HepG2 (cell line): Measurements from ENCODE around the gene PLXNC1. TPM values are rescaled to one million over a fixed set of nuclear protein-coding genes. Genes with fewer than 3 reads are reported as not detected.
A peak's percentile ranks its signal among the peaks of the same experiment; 100 is the strongest.

ENCODE experiments used
- ATAC-seq: fragments of 200-7000 bp; cut with Tn5 transposase; 3 replicates; pipeline ENCODE4 v1.9.1; 2020; ENCODE audit warnings: mild to moderate bottlenecking, moderate library complexity
- BruUV-seq: library from RNA; stranded (reverse); fragments of 400-500 nt; replicated peaks from 2 replicates; lab custom pipeline; 2021; lab: Mats Ljungman, UMichigan
- CTCF ChIA-PET: fragments of 300-600 bp; formaldehyde crosslinking; extraction: SDS; loops from one replicate; lab custom pipeline; 2021; ENCODE audit warnings: low total read pairs, inconsistent platforms, low intra/inter-chr PET ratio; lab: Yijun Ruan, JAX
- POLR2A ChIA-PET: fragments of 350-600 bp; sonication (Branson Sonifier 250); formaldehyde crosslinking; loops from one replicate; lab custom pipeline; 2020; ENCODE audit warnings: antibody characterized with exemption, inconsistent platforms; lab: Yijun Ruan, JAX
- DNase-seq: peaks from one replicate; pipeline ENCODE4 v3.0.0-alpha.2; 2015; ENCODE audit warnings: low spot score
- FAIRE-seq: peaks from 3 replicates; lab custom pipeline; 2011; peaks lifted over from hg19 to GRCh38; lab: Jason Lieb, UNC
- H2AFZ ChIP-seq: one replicate; pipeline ENCODE4 v1.6.1; 2011; ENCODE audit warnings: low read length, inconsistent platforms
- H3K27ac ChIP-seq: fragments of 300-600 bp; 3 replicates; pipeline ENCODE4 v1.8.0; 2011; ENCODE audit warnings: mixed run types, mild to moderate bottlenecking, mixed read lengths, low read length, inconsistent platforms; ENCODE audit not compliant: insufficient read depth; ENCODE audit errors: extremely low read length
- H3K27me3 ChIP-seq, 2 experiments: fragments of 200-600 bp in 1 of 2; 2 replicates in 1 of 2; 3 replicates in 1 of 2; pipeline versions ENCODE4 v1.6.0 to v1.8.0; 2011; ENCODE audit warnings: low read length in 2 of 2, mild to moderate bottlenecking in 2 of 2, moderate library complexity in 2 of 2, inconsistent platforms in 1 of 2; ENCODE audit not compliant: insufficient read depth in 2 of 2, control insufficient read depth in 1 of 2
- H3K36me3 ChIP-seq, 2 experiments: fragments of 200-600 bp in 1 of 2; replicated peaks in 1 of 2; 2 replicates in 1 of 2; 3 replicates in 1 of 2; pipeline versions ENCODE4 v1.5.1 to v1.8.0; 2011; ENCODE audit warnings: low read length in 2 of 2, inconsistent platforms in 1 of 2; ENCODE audit not compliant: insufficient read depth in 2 of 2, control insufficient read depth in 1 of 2
- H3K4me1 ChIP-seq: 2 replicates; pipeline ENCODE4 v1.5.1; 2012; ENCODE audit warnings: low read length, inconsistent platforms; ENCODE audit not compliant: insufficient read depth
- H3K4me2 ChIP-seq: 2 replicates; pipeline ENCODE4 v1.6.0; 2011; ENCODE audit warnings: low read depth, low read length, inconsistent platforms
- H3K4me3 ChIP-seq, 3 experiments: fragments of 200-600 bp in 1 of 3; sonication (generic), shearing (Covaris generic) in 1 of 3; replicated peaks in 1 of 3; 2 replicates each; pipeline ENCODE4 v1.5.1; 2011 to 2016; ENCODE audit warnings: low read length in 3 of 3, inconsistent platforms in 2 of 3, low read depth in 2 of 3, mild to moderate bottlenecking in 2 of 3, control low read depth in 1 of 3, mixed read lengths in 1 of 3; ENCODE audit not compliant: insufficient read depth in 1 of 3
- H3K79me2 ChIP-seq: one replicate; pipeline ENCODE4 v1.6.1; 2011; ENCODE audit warnings: low read length, inconsistent platforms; ENCODE audit not compliant: insufficient read depth
- H3K9ac ChIP-seq: 2 replicates; pipeline ENCODE4 v1.6.0; 2011; ENCODE audit warnings: mild to moderate bottlenecking, low read depth, low read length, inconsistent platforms; ENCODE audit not compliant: insufficient read depth
- H3K9me3 ChIP-seq: 2 replicates; pipeline ENCODE4 v1.5.1; 2012; ENCODE audit warnings: mild to moderate bottlenecking, low read length
- H4K20me1 ChIP-seq: 2 replicates; pipeline ENCODE4 v1.6.0; 2011; ENCODE audit warnings: inconsistent platforms, mild to moderate bottlenecking, low read length, moderate library complexity; ENCODE audit not compliant: insufficient read depth
- CEBPB ChIP-seq: IDR thresholded peaks from 2 replicates; pipeline ENCODE4 v1.6.1; 2011; ENCODE audit warnings: low read depth, low read length, improper control_type of control experiment, borderline replicate concordance
- FOXP4 ChIP-seq: sonication (generic); formaldehyde crosslinking; IDR thresholded peaks from 2 replicates; pipeline ENCODE4 v1.4.0; 2020; ENCODE audit warnings: missing genetic modification reagents
- MXD4 ChIP-seq: IDR thresholded peaks from 2 replicates; pipeline ENCODE4 v1.6.1; 2016; ENCODE audit warnings: mild to moderate bottlenecking, missing biosample characterization, missing genetic modification reagents
- RFX5 ChIP-seq: IDR thresholded peaks from 2 replicates; pipeline ENCODE4 v1.6.1; 2011; ENCODE audit warnings: low read depth, low read length, improper control_type of control experiment
- ZNF792 ChIP-seq: IDR thresholded peaks from 2 replicates; pipeline ENCODE4 v1.6.1; 2016
- ZSCAN12 ChIP-seq: sonication (generic); formaldehyde crosslinking; IDR thresholded peaks from 2 replicates; pipeline ENCODE4 v1.9.0; 2021; ENCODE audit warnings: mild to moderate bottlenecking, missing genetic modification reagents
- WGBS: methylation state at CpG from one replicate; pipeline ENCODE4 v1.1.6; 2017; ENCODE audit warnings: low lambda C conversion rate; 5-methylcytosine and 5-hydroxymethylcytosine counted together
- in situ Hi-C: cut with HindIII; loops from 2 replicates; pipeline ENCODE4 v1.10.0; 2017; ENCODE audit warnings: low pct_unique_long_range_greater_than_20kb; ENCODE audit not compliant: extremely low pct_ligation_motif_present
- intact Hi-C: fragments of 100-400 bp; cut with micrococcal nuclease; formaldehyde crosslinking; loops from one replicate; pipeline ENCODE4 v1.10.0; 2022; ENCODE audit not compliant: unreplicated experiment
- polyA plus RNA-seq, 8 experiments: library from polyadenylated mRNA; depleted of rRNA in 3 of 8; stranded (reverse) in 7 of 8; unstranded in 1 of 8; fragments of >200 nt; fragmentation: Illumina TruSeq in 4 of 8; extraction: Trizol in 4 of 8; gene quantifications; 2 replicates each; pipeline versions ENCODE4 v1.2.1 to v1.2.3, GENCODE V29; 2011 to 2016; ENCODE audit warnings: low read depth in 4 of 8, missing spikeins in 1 of 8, mixed read lengths in 1 of 8; ENCODE audit not compliant: insufficient read depth in 1 of 8
- total RNA-seq, 5 experiments: library from RNA; depleted of rRNA; stranded (reverse); fragments of >200 nt; fragmentation: Illumina TruSeq; extraction: Trizol; gene quantifications; 2 replicates each; pipeline ENCODE4 v1.2.3, GENCODE V29; 2016; ENCODE audit warnings: low read depth in 1 of 5

Gene PLXNC1
- total and polyA plus RNA-seq, 2 of the 13 experiments (the other 11 are each of a cell fraction or from before 2014, with no cell fraction given), result 6.6 to 11.2 TPM

GRCh38 chr12:94228488-94228907, 80.1 kb downstream of the PLXNC1 start:
- WGBS, result over 99% methylated on average over 8 of the region's 8 CpGs
- CTCF ChIA-PET, result no interaction called here
- no peaks in the 10 kb centered on the region for H3K9me3 ChIP-seq
- TF ChIP-seq CEBPB (0 out of 2 replicates have a peak, but pooled peaks have one; percentile 25), ZSCAN12 (CRISPR knock-in tag) (no peak)
- TF ChIP-seq, all 625 proteins: peak for 1
- no peak overlapping the region for H3K27ac ChIP-seq
- FAIRE-seq (no peak), ATAC-seq (no peak), DNase-seq (no peak)
- POLR2A ChIA-PET, result no interaction called here
- H3K9ac ChIP-seq, result no peak overlapping the region
- no peaks in the 10 kb centered on the region for H3K79me2 ChIP-seq
- no peak overlapping the region for H3K4me2 ChIP-seq
- no peaks in the 10 kb centered on the region for H4K20me1 ChIP-seq
- intact Hi-C loops, result no loop called here
- H2AFZ ChIP-seq, result no peak overlapping the region
- no peaks in the 10 kb centered on the region for H3K27me3 ChIP-seq
- H3K4me1 ChIP-seq, result peaks cover 53% of the 10 kb centered on the region
- no TSS peak for BruUV-seq
- H3K36me3 ChIP-seq, result peaks cover 9 to 11% of the 10 kb centered on the region in 2 experiments; a peak in 3 of 5 replicates
- in situ Hi-C loops, result no loop called here
- H3K4me3 ChIP-seq, result no peak overlapping the region

- no peaks in the 10 kb centered on the region for H4K20me1 ChIP-seq
- H3K4me3 ChIP-seq, result peak overlapping the region in 2 of 3 experiments; percentile 7 to 26; a peak in 1 of 6 replicates
- intact Hi-C loops (loop anchor here (1.0 kb wide), 3 partner anchors 47 to 79 kb away; no protein-coding TSS in a partner anchor), in situ Hi-C loops (loop anchor here (5.0 kb wide), 1 partner anchor 58 kb away; no protein-coding TSS in a partner anchor)
- H3K9ac ChIP-seq, result no peak overlapping the region; the same call in 1 of the 2 replicates
- no peaks in the 10 kb centered on the region for H3K27me3 ChIP-seq
- 34% methylated on average over 4 of the region's 4 CpGs for WGBS
- H2AFZ ChIP-seq, result no peak overlapping the region
- ChIA-PET POLR2A (interaction anchor here (1.0 kb wide), 1 partner anchor 46 kb away, joined by 3 read pairs; no protein-coding TSS in a partner anchor), CTCF (no interaction called here)
- ATAC-seq (peak; percentile 12; the same call in 2 of the 3 replicates), FAIRE-seq (no peak), DNase-seq (no peak)
- 0 out of 2 replicates have a peak, but pooled peaks have one; percentile 11 for TF ChIP-seq ZNF792 (CRISPR knock-in tag)
- 0 out of 2 replicates have a peak, but pooled peaks have one; percentile 4 for TF ChIP-seq MXD4 (CRISPR knock-in tag)
- TF ChIP-seq RFX5, result peak; percentile 62; the same call in 1 of the 2 replicates
- TF ChIP-seq FOXP4 (CRISPR knock-in tag), result no peak
- H3K4me2 ChIP-seq, result peak overlapping the region; percentile 48
- H3K9me3 ChIP-seq, result no peaks in the 10 kb centered on the region
- H3K79me2 ChIP-seq, result no peaks in the 10 kb centered on the region
- BruUV-seq, result no TSS peak
- peak overlapping the region; percentile 82 for H3K27ac ChIP-seq
- H3K4me1 ChIP-seq, result peaks cover 49% of the 10 kb centered on the region
- H3K36me3 ChIP-seq, result peaks cover 2 to 3% of the 10 kb centered on the region in 2 experiments; a peak in 2 of 5 replicates
Measured at GRCh38 chr12:94229902-94230301, 81.5 kb downstream of the PLXNC1 start.
